Skeletal muscle satellite cell (primary cell): ENCODE measurements around the gene ITGB4.

Source experiments
- H3K27me3 ChIP-seq: 2 replicates; pipeline ENCODE4 v1.7.0; 2013; ENCODE audit warnings: low read length; ENCODE audit not compliant: control insufficient read depth, insufficient read depth
- H3K36me3 ChIP-seq: 2 replicates; pipeline ENCODE4 v1.7.0; 2013; ENCODE audit warnings: mild to moderate bottlenecking, control low read depth, low read length; ENCODE audit not compliant: insufficient read depth
- H3K4me1 ChIP-seq: 2 replicates; pipeline ENCODE4 v1.7.0; 2013; ENCODE audit warnings: low read length; ENCODE audit not compliant: control insufficient read depth, insufficient read depth
- H3K4me2 ChIP-seq: 2 replicates; pipeline ENCODE4 v1.7.0; 2013; ENCODE audit warnings: mild to moderate bottlenecking, low read length
- H3K4me3 ChIP-seq: 2 replicates; pipeline ENCODE4 v1.7.0; 2013; ENCODE audit warnings: low read length
- H3K9ac ChIP-seq: 2 replicates; pipeline ENCODE4 v1.7.0; 2013; ENCODE audit warnings: mild to moderate bottlenecking, low read depth, low read length, moderate library complexity
- H3K9me3 ChIP-seq: replicated peaks from 2 replicates; pipeline ENCODE4 v1.7.0; 2013; ENCODE audit warnings: mild to moderate bottlenecking, control low read depth, low read length

ITGB4 gene

DNA sequence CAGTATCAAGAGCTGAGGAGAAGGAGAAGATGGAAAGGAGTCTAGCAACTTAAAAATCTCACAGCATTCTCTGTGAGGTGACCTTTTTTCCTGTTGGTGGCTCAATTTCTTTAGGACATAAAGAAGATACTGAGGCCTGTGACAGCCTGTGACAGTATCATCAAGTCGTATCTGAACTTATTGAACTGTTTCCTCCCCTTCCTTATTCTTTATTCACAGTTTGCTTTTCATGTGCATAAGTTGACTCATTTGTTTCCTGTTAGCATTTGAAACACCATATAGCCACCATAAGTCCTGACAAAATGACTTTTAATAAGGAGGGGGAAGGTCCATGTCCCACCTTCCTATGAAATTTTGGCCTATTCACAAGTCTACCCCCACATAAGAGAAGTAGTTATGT lies 72.2 kb downstream of the ITGB4 start:
- Histone ChIP-seq H3K4me3 (no peak overlapping the region), H3K9ac (no peak overlapping the region), H3K4me1 (peaks cover 12% of the 10 kb centered on the region), H3K4me2 (no peak overlapping the region), H3K9me3 (no peaks in the 10 kb centered on the region), H3K27me3 (no peaks in the 10 kb centered on the region), H3K36me3 (peaks cover 19% of the 10 kb centered on the region)

DNA sequence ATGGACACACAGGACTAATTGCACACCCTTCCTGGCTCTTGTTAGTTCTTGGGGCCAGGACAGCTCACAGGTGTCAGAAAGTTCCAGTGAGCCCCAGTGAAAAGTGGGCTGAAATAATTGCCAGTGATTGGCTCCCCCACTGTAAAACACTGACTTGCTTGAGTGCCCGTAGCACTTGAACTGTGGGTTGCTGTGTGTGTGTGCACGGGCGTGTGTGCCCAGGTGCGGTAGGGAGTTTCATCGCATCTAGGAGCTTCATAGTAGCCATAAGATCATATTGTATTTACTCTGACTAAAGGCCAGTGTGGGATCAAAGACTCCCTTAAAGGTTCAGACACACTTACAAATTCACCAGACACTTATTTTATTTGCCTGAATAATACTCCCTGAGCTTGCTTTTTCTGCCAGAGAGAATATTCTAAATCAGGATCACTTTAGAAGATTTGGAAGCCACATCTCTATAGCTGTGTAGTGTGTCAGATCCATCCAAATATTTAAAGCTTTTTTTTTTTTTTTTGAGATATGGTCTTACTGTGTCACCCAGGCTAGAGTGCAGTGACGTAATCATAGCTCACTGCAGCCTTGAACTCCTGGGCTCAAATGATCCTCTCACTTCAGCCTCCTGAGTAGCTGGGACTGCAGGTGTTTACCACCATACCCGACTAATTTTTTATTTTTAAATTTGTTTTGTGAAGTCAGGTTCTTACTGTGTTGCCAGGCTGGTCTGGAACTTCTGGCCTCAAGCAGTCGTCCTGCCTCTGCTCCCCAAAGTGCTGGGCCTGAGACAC lies 74.8 kb downstream of the ITGB4 start:
- no peaks in the 10 kb centered on the region for H3K27me3 ChIP-seq
- no peaks in the 10 kb centered on the region for H3K9me3 ChIP-seq
- peaks cover 12% of the 10 kb centered on the region for H3K4me1 ChIP-seq
- no peak overlapping the region for H3K9ac ChIP-seq
- no peak overlapping the region for H3K4me2 ChIP-seq
- peaks cover 26% of the 10 kb centered on the region for H3K36me3 ChIP-seq
- H3K4me3 ChIP-seq = no peak overlapping the region

DNA sequence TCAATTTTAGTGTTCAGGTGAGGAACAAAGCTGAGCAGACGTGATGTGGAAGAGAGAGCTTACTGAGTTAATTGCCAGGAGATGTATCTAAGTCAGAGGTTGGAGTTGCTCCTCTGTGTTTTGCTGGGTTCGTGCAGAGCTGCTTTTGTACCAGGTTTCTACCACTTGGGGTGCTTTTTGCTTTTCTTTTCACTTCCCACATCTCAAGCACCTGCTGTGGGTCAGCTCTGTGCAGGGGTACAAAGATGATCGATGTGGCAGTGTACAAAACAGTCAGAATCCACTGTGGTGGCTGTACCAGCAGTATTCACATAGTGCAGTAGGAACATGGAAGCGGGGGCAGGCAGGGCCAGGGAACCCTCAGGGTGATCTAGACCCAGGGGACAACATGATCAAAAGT lies 78.1 kb downstream of the ITGB4 start:
- Histone ChIP-seq H3K4me1 (no peaks in the 10 kb centered on the region), H3K4me2 (no peak overlapping the region), H3K4me3 (no peak overlapping the region), H3K9ac (no peak overlapping the region), H3K36me3 (peaks cover 18% of the 10 kb centered on the region), H3K27me3 (no peaks in the 10 kb centered on the region), H3K9me3 (no peaks in the 10 kb centered on the region)

DNA sequence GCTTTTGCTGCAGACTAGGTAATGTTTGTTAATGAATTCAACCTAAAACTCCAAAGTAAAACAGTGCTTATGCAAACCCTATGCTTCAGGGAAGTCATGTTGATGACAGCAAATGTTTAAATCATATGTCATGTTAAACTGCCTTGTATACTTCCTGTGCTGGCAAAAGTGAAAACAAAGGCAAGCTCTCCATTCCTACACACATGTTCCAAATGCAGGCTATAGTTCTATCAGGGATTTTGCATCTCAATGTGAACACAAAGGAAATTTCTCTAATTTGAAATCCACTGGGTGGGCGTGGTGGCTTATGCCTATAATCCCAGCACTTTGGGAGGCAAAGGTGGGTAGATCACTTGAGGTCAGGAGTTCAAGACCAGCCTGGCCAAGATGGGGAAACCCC lies 82.6 kb downstream of the ITGB4 start:
- Histone ChIP-seq H3K4me3 (no peak overlapping the region), H3K4me2 (no peak overlapping the region), H3K9me3 (no peaks in the 10 kb centered on the region), H3K9ac (no peak overlapping the region), H3K36me3 (peaks cover 9% of the 10 kb centered on the region), H3K4me1 (peaks cover 10% of the 10 kb centered on the region), H3K27me3 (no peaks in the 10 kb centered on the region)

DNA sequence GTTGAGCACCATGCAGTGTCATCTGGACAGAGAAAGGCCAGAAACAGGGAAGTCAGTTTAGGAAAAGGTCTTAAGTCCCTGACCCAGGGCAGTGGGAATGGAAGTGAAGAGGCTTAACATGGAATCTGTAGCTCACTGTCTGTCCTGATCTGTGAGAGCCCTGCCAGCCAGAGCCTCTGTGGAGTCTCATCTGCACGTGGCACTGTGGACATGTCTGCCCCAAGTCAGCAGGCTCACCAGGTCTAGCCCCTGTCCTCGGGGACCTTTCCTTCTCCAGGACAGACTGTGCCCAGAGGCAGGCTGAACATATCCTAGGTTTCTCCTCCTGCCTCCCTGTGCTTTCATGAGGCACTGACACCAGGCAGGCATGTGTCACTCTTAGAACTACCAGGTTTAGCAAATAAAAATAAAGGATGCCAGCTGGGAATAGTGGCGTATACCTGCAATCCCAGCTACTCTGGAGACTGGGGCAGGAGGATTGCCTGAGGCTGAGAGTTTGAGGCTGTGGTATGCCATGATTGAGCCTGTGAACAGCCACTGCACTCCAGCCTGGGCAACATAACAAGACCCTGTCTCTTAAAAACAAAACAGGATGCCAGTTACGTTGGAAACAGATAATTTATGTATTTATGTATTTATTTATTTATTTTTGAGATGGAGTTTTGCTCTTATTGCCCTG lies 85.7 kb downstream of the ITGB4 start:
- no peaks in the 10 kb centered on the region for H3K27me3 ChIP-seq
- no peak overlapping the region for H3K4me3 ChIP-seq
- H3K4me2 ChIP-seq = no peak overlapping the region
- peaks cover 23% of the 10 kb centered on the region for H3K4me1 ChIP-seq
- no peaks in the 10 kb centered on the region for H3K9me3 ChIP-seq
- H3K9ac ChIP-seq = no peak overlapping the region
- peaks cover 14% of the 10 kb centered on the region for H3K36me3 ChIP-seq
